ENCODE results near the gene SRRM5.
"Not testable (repeated sequence)": the region's sequence is repeated elsewhere in the genome, so short reads cannot be mapped to it uniquely, and the experiment has no call there.

- TF ChIP-seq, protein P1, sequence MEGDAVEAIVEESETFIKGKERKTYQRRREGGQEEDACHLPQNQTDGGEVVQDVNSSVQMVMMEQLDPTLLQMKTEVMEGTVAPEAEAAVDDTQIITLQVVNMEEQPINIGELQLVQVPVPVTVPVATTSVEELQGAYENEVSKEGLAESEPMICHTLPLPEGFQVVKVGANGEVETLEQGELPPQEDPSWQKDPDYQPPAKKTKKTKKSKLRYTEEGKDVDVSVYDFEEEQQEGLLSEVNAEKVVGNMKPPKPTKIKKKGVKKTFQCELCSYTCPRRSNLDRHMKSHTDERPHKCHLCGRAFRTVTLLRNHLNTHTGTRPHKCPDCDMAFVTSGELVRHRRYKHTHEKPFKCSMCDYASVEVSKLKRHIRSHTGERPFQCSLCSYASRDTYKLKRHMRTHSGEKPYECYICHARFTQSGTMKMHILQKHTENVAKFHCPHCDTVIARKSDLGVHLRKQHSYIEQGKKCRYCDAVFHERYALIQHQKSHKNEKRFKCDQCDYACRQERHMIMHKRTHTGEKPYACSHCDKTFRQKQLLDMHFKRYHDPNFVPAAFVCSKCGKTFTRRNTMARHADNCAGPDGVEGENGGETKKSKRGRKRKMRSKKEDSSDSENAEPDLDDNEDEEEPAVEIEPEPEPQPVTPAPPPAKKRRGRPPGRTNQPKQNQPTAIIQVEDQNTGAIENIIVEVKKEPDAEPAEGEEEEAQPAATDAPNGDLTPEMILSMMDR (IDR thresholded peaks at IDR 0.05), result not testable (repeated sequence)
- TF ChIP-seq POLR2A (IDR thresholded peaks at IDR 0.05), result not testable (repeated sequence)
These were observed 38.4 kb downstream of the SRRM5 start for GRCh38 chr19:43650276-43650675.
